PC-3 (cell line): ENCODE results near the gene FBXL15. TPM values are rescaled to one million over a fixed set of nuclear protein-coding genes. Genes with fewer than 3 reads are reported as not detected.
A peak's percentile ranks its signal among the peaks of the same experiment; 100 is the strongest.

Experiments
- ATAC-seq: fragments of 200-7000 bp; cut with Tn5 transposase; 2 replicates; pipeline ENCODE4 v1.9.1; 2020; ENCODE audit warnings: mild to moderate bottlenecking, moderate library complexity
- BruUV-seq: library from RNA; stranded (reverse); fragments of 400-500 nt; replicated peaks from 2 replicates; lab custom pipeline; 2021; lab: Mats Ljungman, UMichigan
- CTCF ChIA-PET: fragments of 300-600 bp; sonication (Branson Sonifier 250); formaldehyde crosslinking; loops from one replicate; lab custom pipeline; 2022; ENCODE audit warnings: antibody characterized with exemption; lab: Charles Lee
- POLR2A ChIA-PET: fragments of 300-600 bp; sonication (Branson Sonifier 250); formaldehyde crosslinking; loops from one replicate; lab custom pipeline; 2022; ENCODE audit warnings: antibody characterized with exemption; ENCODE audit not compliant: unreplicated experiment; lab: Charles Lee
- DNase-seq: peaks from one replicate; pipeline ENCODE4 v3.0.0-alpha.2; 2015
- H2AFZ ChIP-seq: fragments of 300-600 bp; sonication (generic); 2 replicates; pipeline ENCODE4 v1.6.0; 2016; ENCODE audit warnings: antibody characterized with exemption, low read length
- H3F3A ChIP-seq: fragments of 300-600 bp; sonication (generic); one replicate; pipeline ENCODE4 v1.6.0; 2017; ENCODE audit warnings: antibody characterized with exemption, low read length, control low read depth, mild to moderate bottlenecking; ENCODE audit not compliant: unreplicated experiment
- H3K27ac ChIP-seq: fragments of 300-600 bp; sonication (generic); 2 replicates; pipeline ENCODE4 v1.5.1; 2016; ENCODE audit warnings: mild to moderate bottlenecking, low read length
- H3K27me3 ChIP-seq: fragments of 300-600 bp; sonication (generic); 2 replicates; pipeline ENCODE4 v1.6.1; 2016; ENCODE audit warnings: low read length, mixed read lengths
- H3K36me3 ChIP-seq: fragments of 300-600 bp; sonication (generic); 2 replicates; pipeline ENCODE4 v1.6.1; 2016; ENCODE audit warnings: low read depth, mixed run types, low read length, mixed read lengths
- H3K4me1 ChIP-seq: fragments of 300-600 bp; sonication (generic); 2 replicates; pipeline ENCODE4 v1.5.1; 2016; ENCODE audit warnings: low read length; ENCODE audit not compliant: insufficient read depth
- H3K4me2 ChIP-seq: fragments of 300-600 bp; sonication (generic); 2 replicates; pipeline ENCODE4 v1.6.0; 2016; ENCODE audit warnings: low read length
- H3K4me3 ChIP-seq: fragments of 300-600 bp; sonication (generic); 2 replicates; pipeline ENCODE4 v1.5.1; 2016; ENCODE audit warnings: mild to moderate bottlenecking, low read length, mixed read lengths
- H3K79me2 ChIP-seq: fragments of 300-600 bp; sonication (generic); 2 replicates; pipeline ENCODE4 v1.6.1; 2017; ENCODE audit warnings: low read length, mixed read lengths
- H3K9ac ChIP-seq: fragments of 300-600 bp; sonication (generic); 2 replicates; pipeline ENCODE4 v1.6.0; 2016; ENCODE audit warnings: mild to moderate bottlenecking, low read length
- H3K9me2 ChIP-seq: fragments of 300-600 bp; sonication (generic); replicated peaks from 2 replicates; pipeline ENCODE4 v1.6.1; 2016; ENCODE audit warnings: mixed run types, low read length, mixed read lengths
- H3K9me3 ChIP-seq: fragments of 300-600 bp; sonication (generic); 2 replicates; pipeline ENCODE4 v1.6.1; 2016; ENCODE audit warnings: low read length, mixed read lengths
- H4K20me1 ChIP-seq: fragments of 300-600 bp; sonication (generic); 2 replicates; pipeline ENCODE4 v1.6.1; 2016; ENCODE audit warnings: low read length, mixed read lengths
- CTCF ChIP-seq: fragments of 300-600 bp; sonication (generic); conservative IDR thresholded peaks from 2 replicates; pipeline ENCODE4 v1.5.1; 2017; ENCODE audit warnings: antibody characterized with exemption, low read depth, mild to moderate bottlenecking, low read length
- EZH2 ChIP-seq: fragments of 300-600 bp; sonication (generic); IDR thresholded peaks from one replicate; pipeline ENCODE4 v1.6.1; 2017; ENCODE audit warnings: antibody characterized with exemption, mild to moderate bottlenecking, low read length; ENCODE audit not compliant: unreplicated experiment
- EZH2phosphoT487 ChIP-seq: fragments of 300-600 bp; sonication (generic); IDR thresholded peaks from 2 replicates; pipeline ENCODE4 v1.6.1; 2018; ENCODE audit warnings: mild to moderate bottlenecking, antibody characterized with exemption, low read length, borderline replicate concordance
- intact Hi-C: fragments of 100-400 bp; cut with micrococcal nuclease; formaldehyde crosslinking; loops from 2 replicates; pipeline ENCODE4 v1.9.0; 2023
- total RNA-seq: library from RNA; depleted of rRNA; stranded (reverse); fragments of >200 nt; gene quantifications from 2 replicates; pipeline ENCODE4 v1.2.3, GENCODE V29; 2014

Gene FBXL15
- total RNA-seq, 1 experiment from 2014 or later = 12.7 TPM

- ATAC-seq (no peak), DNase-seq (no peak)
- Histone ChIP-seq H3K4me3 (no peak overlapping the region), H3K9me2 (no peaks in the 10 kb centered on the region), H3K79me2 (peaks cover 10% of the 10 kb centered on the region), H3K4me2 (no peak overlapping the region), H3F3A (no peaks in the 10 kb centered on the region), H3K36me3 (peaks cover 1% of the 10 kb centered on the region; the same call in 1 of the 2 replicates), H2AFZ (no peak overlapping the region), H4K20me1 (no peaks in the 10 kb centered on the region), H3K9me3 (no peaks in the 10 kb centered on the region), H3K27ac (no peak overlapping the region), H3K27me3 (no peaks in the 10 kb centered on the region), H3K4me1 (peaks cover 13% of the 10 kb centered on the region; the same call in 1 of the 2 replicates), H3K9ac (no peak overlapping the region)
- TF ChIP-seq CTCF (no peak), EZH2phosphoT487 (no peak), EZH2 (no peak)
- no TSS peak for BruUV-seq
- intact Hi-C loops = no loop called here
- POLR2A ChIA-PET = no interaction called here
- CTCF ChIA-PET = no interaction called here
Measured at GRCh38 chr10:102457591-102458150, 37.0 kb downstream of the FBXL15 start.

GRCh38 chr10:102458656-102459055 lies 38.0 kb downstream of the FBXL15 start:
- Histone ChIP-seq H3K4me1 (peaks cover 6% of the 10 kb centered on the region; the same call in 1 of the 2 replicates), H3K9me2 (no peaks in the 10 kb centered on the region), H3K9me3 (no peaks in the 10 kb centered on the region), H3K9ac (no peak overlapping the region), H3K79me2 (no peaks in the 10 kb centered on the region; the same call in 1 of the 2 replicates), H3K36me3 (no peaks in the 10 kb centered on the region), H3K4me3 (no peak overlapping the region), H3K27me3 (no peaks in the 10 kb centered on the region), H3K4me2 (no peak overlapping the region), H4K20me1 (no peaks in the 10 kb centered on the region), H2AFZ (no peak overlapping the region), H3F3A (no peaks in the 10 kb centered on the region), H3K27ac (no peak overlapping the region)
- intact Hi-C loops = no loop called here
- no TSS peak for BruUV-seq
- ATAC-seq (no peak), DNase-seq (no peak)
- ChIA-PET POLR2A (no interaction called here), CTCF (no interaction called here)
- TF ChIP-seq CTCF (no peak), EZH2 (no peak), EZH2phosphoT487 (no peak)

GRCh38 chr10:102460836-102461186 lies 40.2 kb downstream of the FBXL15 start:
- intact Hi-C loops = no loop called here
- no peak overlapping the region for H3K9ac ChIP-seq

More at GRCh38 chr10:102460836-102461186, 40.2 kb downstream of the FBXL15 start:
- H3K9me2 ChIP-seq = no peaks in the 10 kb centered on the region
- BruUV-seq = no TSS peak
- H3K4me2 ChIP-seq = peak overlapping the region; percentile 98
- H4K20me1 ChIP-seq = no peaks in the 10 kb centered on the region
- no peak for TF ChIP-seq EZH2
- TF ChIP-seq EZH2phosphoT487 = no peak
- no peak for TF ChIP-seq CTCF
- H3K4me1 ChIP-seq = peaks cover 6% of the 10 kb centered on the region; the same call in 1 of the 2 replicates
- no peaks in the 10 kb centered on the region for H3K36me3 ChIP-seq
- ATAC-seq = peak; percentile 11
- DNase-seq = no peak
- POLR2A ChIA-PET = no interaction called here
- H3K27me3 ChIP-seq = no peaks in the 10 kb centered on the region
- peak overlapping the region; percentile 93 for H2AFZ ChIP-seq
- no peaks in the 10 kb centered on the region for H3K79me2 ChIP-seq
- no peaks in the 10 kb centered on the region for H3F3A ChIP-seq
- no peaks in the 10 kb centered on the region for H3K9me3 ChIP-seq
- H3K4me3 ChIP-seq = peak overlapping the region; percentile 67; the same call in 1 of the 2 replicates
- CTCF ChIA-PET = interaction anchor here (0.6 kb wide), 1 partner anchor 255 kb away, joined by 15 read pairs; no protein-coding TSS in a partner anchor
- H3K27ac ChIP-seq = no peak overlapping the region
